Thoracic aorta (tissue), 2 donors: ENCODE measurements around the gene ZSCAN20. TPM values are rescaled to one million over a fixed set of nuclear protein-coding genes. Genes with fewer than 3 reads are reported as not detected.
A peak's percentile ranks its signal among the peaks of the same experiment; 100 is the strongest.

Experiments used
- ATAC-seq: fragments of 150-250 bp; one replicate; pipeline ENCODE4 v1.8.0; 2017; ENCODE audit warnings: low read depth; ENCODE audit not compliant: insufficient number of reproducible peaks, low FRiP score
- DNase-seq: peaks from one replicate; pipeline ENCODE4 v3.0.0-alpha.2; 2020; ENCODE audit warnings: low spot score
- H3K27ac ChIP-seq, 2 donors: fragments of 200-600 bp; sonication (generic); 1 replicate in 1 of 2; 2 replicates in 1 of 2; pipeline ENCODE4 v1.5.1; 2016; ENCODE audit warnings: mild to moderate bottlenecking in 2 of 2, moderate library complexity in 2 of 2
- H3K27me3 ChIP-seq: fragments of 200-600 bp; sonication (generic); replicated peaks from 2 replicates; pipeline ENCODE4 v1.6.0; 2016; ENCODE audit warnings: mild to moderate bottlenecking; ENCODE audit not compliant: insufficient read depth
- H3K36me3 ChIP-seq: fragments of 200-600 bp; sonication (generic); one replicate; pipeline ENCODE4 v1.5.1; 2016
- H3K4me1 ChIP-seq, 2 donors: fragments of 200-600 bp; sonication (generic); 1 replicate in 1 of 2; 2 replicates in 1 of 2; pipeline versions ENCODE4 v1.5.1 to v1.6.0; 2016; ENCODE audit warnings: low read depth in 2 of 2, mild to moderate bottlenecking in 1 of 2; ENCODE audit not compliant: control insufficient read depth in 1 of 2
- H3K4me3 ChIP-seq: fragments of 200-600 bp; sonication (generic); 2 replicates; pipeline ENCODE4 v1.5.1; 2016; ENCODE audit warnings: mild to moderate bottlenecking
- H3K9me3 ChIP-seq: fragments of 200-600 bp; sonication (generic); 2 replicates; pipeline ENCODE4 v1.5.1; 2016
- total RNA-seq, 2 donors: library from RNA; depleted of rRNA; stranded (reverse); fragments of >200 nt; gene quantifications; one replicate each; pipeline versions ENCODE4 v1.1.0 to v1.2.3, GENCODE V29; 2016
- TF ChIP-seq, protein P1 (sequence below): fragments of 200-600 bp; sonication (generic); IDR thresholded peaks from one replicate; pipeline ENCODE4 v1.5.1; 2019; ENCODE audit warnings: antibody characterized with exemption

Gene ZSCAN20
- total RNA-seq, 2 donors from 2014 or later = 7.6 to 15.4 TPM

DNA sequence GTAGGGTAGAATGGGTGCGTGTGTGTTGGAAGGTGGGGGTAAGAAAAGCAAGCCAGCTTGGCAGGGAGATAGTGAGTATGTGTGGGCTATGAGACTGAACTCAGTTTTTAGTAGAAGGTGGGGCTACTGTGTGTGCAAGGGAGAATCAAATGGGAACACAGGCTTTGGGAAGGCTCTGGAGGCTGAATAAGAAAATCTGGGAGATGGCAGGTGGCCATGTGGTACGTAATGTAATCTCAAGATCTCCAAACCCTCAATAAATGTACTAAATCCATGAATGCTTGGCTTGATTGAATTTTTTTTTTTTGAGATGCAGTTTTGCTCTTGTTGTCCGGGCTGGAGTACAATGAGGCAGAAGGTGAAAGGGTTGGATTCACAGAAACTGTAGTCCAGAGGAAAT lies 3.5 kb upstream of the ZSCAN20 start:
- H3K4me1 ChIP-seq = peaks cover 8 to 35% of the 10 kb centered on the region in 2 donors
- TF ChIP-seq, protein P1, sequence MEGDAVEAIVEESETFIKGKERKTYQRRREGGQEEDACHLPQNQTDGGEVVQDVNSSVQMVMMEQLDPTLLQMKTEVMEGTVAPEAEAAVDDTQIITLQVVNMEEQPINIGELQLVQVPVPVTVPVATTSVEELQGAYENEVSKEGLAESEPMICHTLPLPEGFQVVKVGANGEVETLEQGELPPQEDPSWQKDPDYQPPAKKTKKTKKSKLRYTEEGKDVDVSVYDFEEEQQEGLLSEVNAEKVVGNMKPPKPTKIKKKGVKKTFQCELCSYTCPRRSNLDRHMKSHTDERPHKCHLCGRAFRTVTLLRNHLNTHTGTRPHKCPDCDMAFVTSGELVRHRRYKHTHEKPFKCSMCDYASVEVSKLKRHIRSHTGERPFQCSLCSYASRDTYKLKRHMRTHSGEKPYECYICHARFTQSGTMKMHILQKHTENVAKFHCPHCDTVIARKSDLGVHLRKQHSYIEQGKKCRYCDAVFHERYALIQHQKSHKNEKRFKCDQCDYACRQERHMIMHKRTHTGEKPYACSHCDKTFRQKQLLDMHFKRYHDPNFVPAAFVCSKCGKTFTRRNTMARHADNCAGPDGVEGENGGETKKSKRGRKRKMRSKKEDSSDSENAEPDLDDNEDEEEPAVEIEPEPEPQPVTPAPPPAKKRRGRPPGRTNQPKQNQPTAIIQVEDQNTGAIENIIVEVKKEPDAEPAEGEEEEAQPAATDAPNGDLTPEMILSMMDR = no peak
- H3K9me3 ChIP-seq = no peaks in the 10 kb centered on the region
- no peaks in the 10 kb centered on the region for H3K27me3 ChIP-seq
- H3K36me3 ChIP-seq = no peaks in the 10 kb centered on the region
- ATAC-seq (no peak), DNase-seq (no peak)
- H3K27ac ChIP-seq = no peak overlapping the region
- no peak overlapping the region for H3K4me3 ChIP-seq

DNA sequence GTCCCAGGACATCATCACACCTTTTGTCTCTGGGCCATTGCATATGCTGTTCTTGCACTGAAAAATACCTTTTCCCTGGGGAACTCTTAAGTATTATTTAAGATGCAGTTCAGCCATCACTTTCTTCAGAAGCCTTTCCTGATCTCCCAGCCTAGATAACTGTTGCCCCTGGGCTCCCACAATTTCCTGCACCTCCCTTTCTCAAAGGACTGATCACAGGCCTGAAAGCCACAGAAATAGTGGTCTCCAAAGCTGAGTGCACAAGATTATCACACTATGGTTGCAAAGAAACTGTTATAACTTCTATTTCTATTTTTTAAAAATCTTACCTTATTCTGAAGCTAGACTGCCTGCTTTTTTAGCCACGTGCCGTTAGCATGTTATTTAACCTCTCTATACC lies 2.8 kb upstream of the ZSCAN20 start:
- TF ChIP-seq, protein P1 = no peak
- DNase-seq (no peak), ATAC-seq (no peak)
- H3K9me3 ChIP-seq = no peaks in the 10 kb centered on the region
- H3K4me3 ChIP-seq = no peak overlapping the region
- no peak overlapping the region for H3K27ac ChIP-seq
- H3K36me3 ChIP-seq = no peaks in the 10 kb centered on the region
- peaks cover 10 to 42% of the 10 kb centered on the region in 2 donors for H3K4me1 ChIP-seq
- no peaks in the 10 kb centered on the region for H3K27me3 ChIP-seq

DNA sequence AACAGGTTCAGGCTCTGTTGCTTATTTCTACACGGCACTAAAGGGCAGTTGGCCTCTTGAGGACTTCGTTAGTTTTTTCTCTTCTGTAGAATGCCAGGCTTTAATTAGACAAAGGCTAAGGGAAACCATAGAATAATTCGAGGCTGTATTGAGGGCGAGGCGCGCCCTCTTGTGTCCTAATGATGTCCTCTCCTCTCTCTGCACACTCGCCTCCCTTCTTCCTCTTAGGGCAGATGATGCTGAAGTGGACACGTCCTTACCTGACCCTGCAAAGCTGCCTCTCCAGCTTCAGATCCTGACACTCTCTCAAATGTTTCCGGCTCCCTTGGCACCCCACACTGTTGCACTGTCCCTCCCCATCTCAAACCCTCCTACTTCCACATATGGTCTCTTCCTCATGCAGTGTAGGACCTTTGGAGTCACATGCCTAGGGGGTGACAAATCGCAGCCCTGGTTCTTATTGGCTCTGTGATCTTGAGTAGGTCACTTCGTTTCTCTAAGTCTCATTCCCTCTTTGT lies 1.9 kb upstream of the ZSCAN20 start:
- DNase-seq (peak; percentile 46), ATAC-seq (no peak)
- peak overlapping the region; percentile 32 to 52 for H3K27ac ChIP-seq
- H3K9me3 ChIP-seq = no peaks in the 10 kb centered on the region
- peaks cover 10 to 49% of the 10 kb centered on the region in 2 donors for H3K4me1 ChIP-seq
- no peaks in the 10 kb centered on the region for H3K27me3 ChIP-seq
- H3K36me3 ChIP-seq = no peaks in the 10 kb centered on the region
- no peak overlapping the region for H3K4me3 ChIP-seq
- TF ChIP-seq, protein P1 = peak; percentile 80

DNA sequence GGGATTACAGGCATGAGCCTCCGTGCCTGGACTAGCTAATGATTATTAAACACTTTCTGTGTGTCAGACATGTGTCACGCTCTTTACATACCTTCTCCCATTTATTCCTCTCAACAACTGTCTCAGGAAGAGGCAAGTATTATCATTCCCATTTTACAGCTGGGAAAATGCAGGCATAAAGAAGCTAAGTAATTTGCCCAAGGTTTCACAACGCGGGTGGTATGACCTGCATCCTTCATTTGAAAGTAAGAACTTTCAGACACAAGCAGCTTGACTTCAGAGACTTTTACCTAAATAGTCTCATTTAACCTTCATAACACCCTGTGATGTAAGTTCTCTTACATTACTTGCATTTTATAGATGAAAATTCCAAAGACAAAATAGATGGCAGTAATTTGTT lies 1.0 kb upstream of the ZSCAN20 start:
- no peak for ATAC-seq

DNA sequence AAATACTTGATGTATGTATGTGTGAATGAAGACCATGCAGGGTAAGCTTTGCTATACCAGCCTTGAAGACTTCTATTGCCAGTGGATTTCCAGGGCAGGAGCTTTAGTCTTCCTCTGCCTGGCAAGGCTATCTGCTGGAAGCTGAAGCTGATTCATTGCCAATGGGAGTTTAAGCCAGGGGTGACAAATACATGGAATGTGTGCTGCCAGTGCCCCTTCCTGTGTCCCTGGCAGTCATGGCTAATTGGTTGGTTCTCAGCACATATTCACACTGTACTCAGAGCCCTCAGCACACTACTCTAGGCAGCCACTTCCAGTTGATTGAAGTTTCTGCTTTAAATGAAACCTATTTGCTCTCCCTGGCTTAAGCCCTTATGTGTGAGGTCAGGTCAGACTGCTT lies 1.5 kb downstream of the ZSCAN20 start:
- no peaks in the 10 kb centered on the region for H3K36me3 ChIP-seq
- peak overlapping the region; percentile 72 to 84 for H3K27ac ChIP-seq
- no peak for DNase-seq
- H3K27me3 ChIP-seq = no peaks in the 10 kb centered on the region
- ATAC-seq = peak; percentile 10
- H3K9me3 ChIP-seq = no peaks in the 10 kb centered on the region
- peak overlapping the region; percentile 79 for H3K4me3 ChIP-seq
- peaks cover 10 to 43% of the 10 kb centered on the region in 2 donors for H3K4me1 ChIP-seq
- TF ChIP-seq, protein P1 = no peak

More for the DNA sequence above, 1.0 kb upstream of the ZSCAN20 start:
- Histone ChIP-seq H3K9me3 (no peaks in the 10 kb centered on the region), H3K4me1 (peaks cover 10 to 49% of the 10 kb centered on the region in 2 donors), H3K27ac (peak overlapping the region in 1 of 2 donors; percentile 84), H3K27me3 (no peaks in the 10 kb centered on the region), H3K4me3 (no peak overlapping the region), H3K36me3 (no peaks in the 10 kb centered on the region)
- no peak for DNase-seq
- TF ChIP-seq, protein P1 = no peak
